AG04449 (cell line): ENCODE data around the gene PYGM.

ENCODE experiments used
- CTCF ChIA-PET: fragments of 350-600 bp; formaldehyde crosslinking; extraction: SDS; loops from one replicate; lab custom pipeline; 2021; ENCODE audit warnings: antibody characterized with exemption; lab: Yijun Ruan, JAX
- POLR2A ChIA-PET: fragments of 400-600, 350-600 bp; formaldehyde crosslinking; extraction: SDS; loops from one replicate; lab custom pipeline; 2020; ENCODE audit warnings: antibody characterized with exemption, inconsistent platforms; lab: Yijun Ruan, JAX
- DNase-seq: peaks from one replicate; pipeline ENCODE4 v3.0.0-alpha.2; 2010; ENCODE audit warnings: low read depth, low spot score
- H3K4me3 ChIP-seq: 2 replicates; pipeline ENCODE4 v1.5.1; 2011; ENCODE audit warnings: low read depth, mild to moderate bottlenecking, control low read depth, low read length
- CTCF ChIP-seq: IDR thresholded peaks from one replicate; pipeline ENCODE4 v1.5.1; 2011; ENCODE audit warnings: mild to moderate bottlenecking, moderate library complexity, low read length, control low read depth, inconsistent platforms; ENCODE audit not compliant: insufficient read depth; ENCODE audit errors: missing control alignments

The PYGM gene

GRCh38 chr11:64787526-64788320, 27.9 kb upstream of the PYGM start:
- no peak overlapping the region for H3K4me3 ChIP-seq
- peak; percentile 77 for TF ChIP-seq CTCF
- CTCF ChIA-PET, result interaction anchor here (0.7 to 2.3 kb wide), 12 partner anchors 9 to 330 kb away, joined by 3 to 13 read pairs (median 4); partner anchors contain the start of genes MAP4K2, SF1 and ZNHIT2
- POLR2A ChIA-PET, result no interaction called here
- DNase-seq, result no peak

GRCh38 chr11:64786308-64786707, 26.5 kb upstream of the PYGM start:
- CTCF ChIA-PET, result interaction anchor here (0.6 to 1.7 kb wide), 8 partner anchors 16 to 332 kb away, joined by 3 to 7 read pairs (median 3); no protein-coding TSS in a partner anchor
- POLR2A ChIA-PET, result no interaction called here

DNA sequence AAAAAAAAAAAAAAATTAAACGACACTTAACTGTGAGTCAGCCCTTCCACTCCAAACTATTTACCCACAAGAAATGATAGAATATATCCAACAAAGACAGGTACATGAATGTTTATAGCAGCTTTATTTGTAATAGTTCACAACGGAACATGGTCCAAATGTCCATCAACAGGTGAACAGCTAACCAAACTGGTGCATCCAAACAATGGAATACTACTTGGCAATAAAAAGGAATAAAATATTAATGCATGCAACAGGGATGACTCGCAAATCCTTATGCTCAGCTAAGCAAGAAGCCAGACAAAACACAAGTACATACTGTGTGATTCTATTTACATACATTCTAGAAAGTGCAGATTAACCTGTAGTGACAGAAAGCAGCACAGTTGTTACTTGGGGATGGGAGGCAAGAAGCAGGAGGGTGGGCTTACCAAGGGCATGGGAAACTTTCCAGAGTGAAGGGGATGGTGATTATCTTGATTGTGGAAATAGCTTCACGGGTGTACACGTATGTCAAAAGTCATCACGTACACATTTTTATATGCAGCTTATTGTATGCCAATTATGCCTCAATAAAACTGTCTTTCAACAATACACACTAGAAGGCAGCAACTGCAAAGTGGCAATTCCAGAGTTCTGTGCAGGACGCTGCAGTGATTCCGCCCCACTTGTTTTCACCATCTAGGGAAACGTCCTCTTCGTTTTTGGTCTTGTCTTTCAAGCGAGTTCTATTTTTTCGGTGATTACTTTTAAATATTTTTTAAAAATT, 25.2 kb upstream of the PYGM start:
- DNase-seq, result no peak
- CTCF ChIA-PET, result interaction anchor here (0.8 to 3.1 kb wide), 8 partner anchors 9 to 334 kb away, joined by 3 to 16 read pairs (median 5); partner anchors contain the start of gene MAP4K2
- TF ChIP-seq CTCF, result no peak
- H3K4me3 ChIP-seq, result no peak overlapping the region
- POLR2A ChIA-PET, result interaction anchor here (0.5 kb wide), 1 partner anchor 307 kb away, joined by 3 read pairs; no protein-coding TSS in a partner anchor

More at GRCh38 chr11:64786308-64786707, 26.5 kb upstream of the PYGM start:
- no peak for DNase-seq
- H3K4me3 ChIP-seq, result no peak overlapping the region
- no peak for TF ChIP-seq CTCF

- H3K4me3 ChIP-seq, result peak within 1 kb of the TSS; percentile 93
- TF ChIP-seq CTCF, result no peak
- CTCF ChIA-PET, result interaction anchor here (0.7 to 4.2 kb wide), 6 partner anchors 10 to 115 kb away, joined by 3 to 29 read pairs (median 4); no protein-coding TSS in a partner anchor
- POLR2A ChIA-PET, result interaction anchor here (0.6 to 1.1 kb wide), 10 partner anchors 18 to 533 kb away, joined by 3 to 7 read pairs (median 3); partner anchors contain the start of genes PYGM and SAC3D1
- DNase-seq, result peak; percentile 97
Observed at GRCh38 chr11:64778473-64779298, 18.9 kb upstream of the PYGM start, which contains the start of gene SF1. SF1 (minus strand) TSS chr11:64778542; CDS start chr11:64778392, 150 bp downstream.

DNA sequence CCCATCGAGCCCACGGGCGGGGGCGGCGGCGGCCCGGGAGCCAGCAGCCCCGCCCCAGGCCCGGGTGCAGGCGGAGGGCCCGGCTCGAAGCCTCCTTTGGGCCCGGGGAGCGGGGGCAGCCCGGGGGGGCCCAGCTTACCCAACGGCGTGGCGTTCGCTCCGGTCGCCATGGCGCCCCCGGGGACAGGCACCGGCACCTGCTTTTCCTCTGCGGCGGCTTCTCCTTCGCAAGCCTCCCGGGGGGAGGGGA, 18.4 kb upstream of the PYGM start:
- TF ChIP-seq CTCF, result no peak
- no peak for DNase-seq
- peak overlapping the region; percentile 93 for H3K4me3 ChIP-seq
- ChIA-PET POLR2A (interaction anchor here (0.9 to 1.1 kb wide), 5 partner anchors 17 to 263 kb away, joined by 3 to 7 read pairs (median 4); partner anchors contain the start of gene SAC3D1), CTCF (interaction anchor here (1.0 to 4.2 kb wide), 3 partner anchors 10 to 104 kb away, joined by 4 to 29 read pairs (median 11); no protein-coding TSS in a partner anchor)
